KMS-11 (cell line): ENCODE data around the gene CHST2.

Experiments
- H2AFZ ChIP-seq: fragments of 200-600 bp; sonication (generic); 2 replicates; pipeline ENCODE4 v1.6.1; 2016; ENCODE audit warnings: antibody characterized with exemption, mixed run types, low read depth
- H3K27ac ChIP-seq: fragments of 200-600 bp; sonication (generic); 2 replicates; pipeline ENCODE4 v1.6.1; 2016; ENCODE audit warnings: mild to moderate bottlenecking, mixed run types
- H3K27me3 ChIP-seq: fragments of 200-600 bp; sonication (generic); 2 replicates; pipeline ENCODE4 v1.6.1; 2017; ENCODE audit warnings: mild to moderate bottlenecking, low read depth, mixed run types, moderate library complexity; ENCODE audit not compliant: insufficient read depth
- H3K36me3 ChIP-seq: fragments of 200-600 bp; sonication (generic); 2 replicates; pipeline ENCODE4 v1.6.1; 2017; ENCODE audit warnings: mild to moderate bottlenecking, mixed run types; ENCODE audit not compliant: insufficient read depth
- H3K4me1 ChIP-seq: fragments of 200-600 bp; sonication (generic); 2 replicates; pipeline ENCODE4 v1.6.1; 2016; ENCODE audit warnings: mild to moderate bottlenecking, low read depth, mixed run types; ENCODE audit not compliant: poor library complexity, severe bottlenecking
- H3K4me2 ChIP-seq: fragments of 200-600 bp; sonication (generic); 2 replicates; pipeline ENCODE4 v1.7.0; 2016; ENCODE audit warnings: mild to moderate bottlenecking, mixed run types
- H3K4me3 ChIP-seq: fragments of 200-600 bp; sonication (generic); IDR thresholded peaks from 2 replicates; pipeline ENCODE4 v1.6.1; 2017; ENCODE audit warnings: low read depth, low read length, mixed read lengths; ENCODE audit not compliant: insufficient read depth
- H3K79me2 ChIP-seq: fragments of 200-600 bp; sonication (generic); 2 replicates; pipeline ENCODE4 v1.6.1; 2016; ENCODE audit warnings: low read depth, mixed run types; ENCODE audit not compliant: insufficient read depth
- H3K9ac ChIP-seq: fragments of 200-600 bp; sonication (generic); 2 replicates; pipeline ENCODE4 v1.6.1; 2016; ENCODE audit warnings: mild to moderate bottlenecking, mixed run types
- H4K20me1 ChIP-seq: fragments of 200-600 bp; sonication (generic); 2 replicates; pipeline ENCODE4 v1.6.1; 2016; ENCODE audit warnings: mild to moderate bottlenecking, mixed run types; ENCODE audit not compliant: insufficient read depth
- TF ChIP-seq, protein P1 (sequence below): fragments of 200-600 bp; sonication (generic); conservative IDR thresholded peaks from 2 replicates; pipeline ENCODE4 v1.6.1; 2017; ENCODE audit warnings: low read depth, mild to moderate bottlenecking, antibody characterized with exemption, low read length, moderate library complexity, mixed read lengths

Gene CHST2

DNA sequence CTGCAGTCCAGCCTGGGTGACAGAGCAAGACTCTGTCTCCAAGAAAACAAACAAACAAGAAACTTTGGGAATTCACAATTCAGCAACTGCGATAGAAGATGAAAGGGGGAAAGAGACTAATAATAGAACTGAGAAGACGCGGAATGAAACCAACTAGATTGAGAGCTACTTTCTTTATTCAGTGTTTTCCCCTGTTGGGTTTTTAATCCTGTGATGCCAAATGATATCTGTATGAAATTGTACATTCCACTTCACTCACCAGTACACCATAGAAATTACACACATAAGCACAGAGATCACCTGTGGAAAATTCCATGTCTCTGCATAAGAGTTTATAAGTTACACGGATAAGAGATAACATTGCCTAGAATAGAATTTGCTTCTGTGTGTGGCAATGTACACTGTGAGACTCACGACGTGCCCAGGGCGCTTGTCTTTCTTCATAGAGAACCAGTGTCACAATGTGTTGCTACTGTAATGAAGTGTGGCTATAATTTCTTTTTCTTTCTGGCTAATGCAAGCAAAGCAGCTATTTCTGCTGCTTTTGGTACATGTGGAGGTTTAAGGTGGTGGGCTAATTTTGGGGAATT lies 17.7 kb upstream of the CHST2 start:
- Histone ChIP-seq H3K4me1 (no peaks in the 10 kb centered on the region), H3K36me3 (no peaks in the 10 kb centered on the region), H3K4me2 (no peak overlapping the region), H3K27me3 (no peaks in the 10 kb centered on the region; the same call in 1 of the 2 replicates), H3K27ac (no peak overlapping the region), H3K9ac (no peak overlapping the region), H3K79me2 (no peaks in the 10 kb centered on the region), H3K4me3 (no peak overlapping the region), H2AFZ (no peak overlapping the region), H4K20me1 (no peaks in the 10 kb centered on the region)
- TF ChIP-seq, protein P1, sequence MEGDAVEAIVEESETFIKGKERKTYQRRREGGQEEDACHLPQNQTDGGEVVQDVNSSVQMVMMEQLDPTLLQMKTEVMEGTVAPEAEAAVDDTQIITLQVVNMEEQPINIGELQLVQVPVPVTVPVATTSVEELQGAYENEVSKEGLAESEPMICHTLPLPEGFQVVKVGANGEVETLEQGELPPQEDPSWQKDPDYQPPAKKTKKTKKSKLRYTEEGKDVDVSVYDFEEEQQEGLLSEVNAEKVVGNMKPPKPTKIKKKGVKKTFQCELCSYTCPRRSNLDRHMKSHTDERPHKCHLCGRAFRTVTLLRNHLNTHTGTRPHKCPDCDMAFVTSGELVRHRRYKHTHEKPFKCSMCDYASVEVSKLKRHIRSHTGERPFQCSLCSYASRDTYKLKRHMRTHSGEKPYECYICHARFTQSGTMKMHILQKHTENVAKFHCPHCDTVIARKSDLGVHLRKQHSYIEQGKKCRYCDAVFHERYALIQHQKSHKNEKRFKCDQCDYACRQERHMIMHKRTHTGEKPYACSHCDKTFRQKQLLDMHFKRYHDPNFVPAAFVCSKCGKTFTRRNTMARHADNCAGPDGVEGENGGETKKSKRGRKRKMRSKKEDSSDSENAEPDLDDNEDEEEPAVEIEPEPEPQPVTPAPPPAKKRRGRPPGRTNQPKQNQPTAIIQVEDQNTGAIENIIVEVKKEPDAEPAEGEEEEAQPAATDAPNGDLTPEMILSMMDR, result no peak

DNA sequence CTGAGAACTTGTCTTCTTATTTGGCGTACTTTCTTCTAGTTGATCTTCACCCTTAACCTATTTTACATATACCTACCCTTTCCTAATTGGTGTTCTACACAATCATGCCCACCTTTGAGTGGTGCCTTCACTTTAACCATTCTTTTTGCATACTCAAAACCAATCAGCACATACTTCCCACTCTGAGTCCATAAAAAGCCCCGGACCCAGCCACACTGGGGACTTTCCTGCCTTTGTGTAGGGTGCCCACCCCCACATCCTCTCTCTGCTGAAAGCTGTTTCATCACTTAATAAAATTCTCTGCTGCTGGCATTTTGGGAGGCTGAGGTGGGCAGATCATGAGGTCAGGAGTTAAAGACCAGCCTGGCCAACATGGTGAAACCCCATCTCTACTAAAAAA lies 15.9 kb upstream of the CHST2 start:
- Histone ChIP-seq H3K36me3 (no peaks in the 10 kb centered on the region), H2AFZ (no peak overlapping the region), H3K27me3 (no peaks in the 10 kb centered on the region; the same call in 1 of the 2 replicates), H3K4me2 (no peak overlapping the region), H3K4me3 (no peak overlapping the region), H3K27ac (no peak overlapping the region), H3K4me1 (no peaks in the 10 kb centered on the region), H3K79me2 (no peaks in the 10 kb centered on the region), H3K9ac (no peak overlapping the region), H4K20me1 (no peaks in the 10 kb centered on the region)
- TF ChIP-seq, protein P1, result no peak

DNA sequence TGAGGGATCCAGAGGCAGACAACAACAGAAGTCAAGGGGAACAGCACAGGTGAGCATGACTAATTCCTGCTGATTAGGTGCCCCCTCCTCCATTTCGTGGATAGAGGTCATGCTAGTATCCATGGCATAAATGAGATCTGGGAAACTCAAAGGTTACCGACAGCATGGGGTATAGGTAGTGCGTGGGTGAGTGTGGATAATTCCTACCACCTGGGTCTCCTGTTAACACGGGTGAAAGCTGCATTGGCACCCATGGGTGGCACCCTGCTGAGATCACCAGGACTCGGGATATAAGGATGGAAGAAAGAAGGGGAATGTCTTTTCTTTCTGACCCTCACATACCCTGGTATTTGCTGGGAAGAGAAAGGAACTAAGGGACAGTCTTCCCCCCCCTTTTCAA lies 14.4 kb upstream of the CHST2 start:
- H4K20me1 ChIP-seq, result no peaks in the 10 kb centered on the region
- H3K27ac ChIP-seq, result no peak overlapping the region
- TF ChIP-seq, protein P1, result no peak
- no peaks in the 10 kb centered on the region for H3K79me2 ChIP-seq
- H3K27me3 ChIP-seq, result no peaks in the 10 kb centered on the region; the same call in 1 of the 2 replicates
- H2AFZ ChIP-seq, result no peak overlapping the region
- H3K4me1 ChIP-seq, result no peaks in the 10 kb centered on the region
- no peak overlapping the region for H3K4me2 ChIP-seq
- no peak overlapping the region for H3K9ac ChIP-seq
- H3K4me3 ChIP-seq, result no peak overlapping the region
- H3K36me3 ChIP-seq, result no peaks in the 10 kb centered on the region

DNA sequence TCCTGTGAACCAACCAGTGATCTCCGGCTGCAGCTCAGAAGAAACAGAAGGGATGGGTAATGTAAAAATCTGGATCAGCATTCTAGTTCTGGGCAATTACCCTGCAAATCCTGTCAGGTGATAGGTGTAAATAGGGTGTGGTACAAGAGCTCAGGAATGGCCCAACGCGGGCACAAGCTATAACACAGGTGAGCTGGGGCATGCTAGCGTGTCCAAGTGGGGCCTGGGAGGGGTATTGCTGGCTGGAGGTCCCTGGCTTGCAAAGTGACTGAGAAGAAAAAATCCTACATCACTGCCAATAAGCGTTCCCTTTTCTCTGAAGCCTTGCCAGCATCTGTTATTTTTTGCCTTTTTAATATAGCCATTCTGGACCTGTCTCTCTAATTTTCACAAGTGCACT lies 9.7 kb upstream of the CHST2 start:
- Histone ChIP-seq H2AFZ (no peak overlapping the region), H3K27ac (no peak overlapping the region), H3K4me1 (no peaks in the 10 kb centered on the region), H3K4me2 (no peak overlapping the region), H3K4me3 (no peak overlapping the region), H4K20me1 (no peaks in the 10 kb centered on the region), H3K36me3 (no peaks in the 10 kb centered on the region), H3K27me3 (no peaks in the 10 kb centered on the region; the same call in 1 of the 2 replicates), H3K79me2 (no peaks in the 10 kb centered on the region), H3K9ac (no peak overlapping the region)
- TF ChIP-seq, protein P1, result no peak
